ENCODE data around the gene C1orf35.
"Not testable (repeated sequence)": the region's sequence is repeated elsewhere in the genome, so short reads cannot be mapped to it uniquely, and the experiment has no call there.

C1orf35 gene

GRCh38 chr1:228120857-228121489, 17.8 kb upstream of the C1orf35 start:
- Histone ChIP-seq H3K27ac (ENCODE audit: low read depth, low read length) (no peak overlapping the region), H3K9ac (ENCODE audit: low read depth, low read length) (no peak overlapping the region), H3K4me1 (ENCODE audit: insufficient read depth, low read length) (no peaks in the 10 kb centered on the region), H3K27me3 (ENCODE audit: insufficient read depth, low read length) (peaks cover 26% of the 10 kb centered on the region), H3K36me3 (ENCODE audit: insufficient read depth, low read length) (no peaks in the 10 kb centered on the region), H3K4me3 (ENCODE audit: low read length) (no peak overlapping the region), H3K9me3 (ENCODE audit: insufficient read depth, low read depth, low read length) (peaks cover 36% of the 10 kb centered on the region)
- 85% methylated on average over 5 of the region's 5 CpGs for WGBS

- Histone ChIP-seq H3K9ac (ENCODE audit: low read depth, low read length) (no peak overlapping the region), H3K27ac (ENCODE audit: low read depth, low read length) (no peak overlapping the region), H3K36me3 (ENCODE audit: insufficient read depth, low read length) (no peaks in the 10 kb centered on the region), H3K27me3 (ENCODE audit: insufficient read depth, low read length) (peaks cover 22% of the 10 kb centered on the region), H3K9me3 (ENCODE audit: insufficient read depth, low read depth, low read length) (peaks cover 39% of the 10 kb centered on the region), H3K4me3 (ENCODE audit: low read length) (no peak overlapping the region), H3K4me1 (ENCODE audit: insufficient read depth, low read length) (no peaks in the 10 kb centered on the region)
- 91% methylated on average over 1 of the region's 1 CpG for WGBS
These were observed 17.2 kb upstream of the C1orf35 start for GRCh38 chr1:228120351-228120750.

- no peak overlapping the region for H3K9ac ChIP-seq (ENCODE audit: low read depth, low read length)
- no peak overlapping the region for H3K27ac ChIP-seq (ENCODE audit: low read depth, low read length)
- H3K4me3 ChIP-seq (ENCODE audit: low read length), result no peak overlapping the region
- H3K9me3 ChIP-seq (ENCODE audit: insufficient read depth, low read depth, low read length), result peaks cover 39% of the 10 kb centered on the region
- no peaks in the 10 kb centered on the region for H3K4me1 ChIP-seq (ENCODE audit: insufficient read depth, low read length)
- WGBS, result 76% methylated on average over 2 of the region's 2 CpGs
- H3K36me3 ChIP-seq (ENCODE audit: insufficient read depth, low read length), result no peaks in the 10 kb centered on the region
- H3K27me3 ChIP-seq (ENCODE audit: insufficient read depth, low read length), result peaks cover 8% of the 10 kb centered on the region; the same call in 1 of the 2 replicates
These were observed 14.9 kb upstream of the C1orf35 start for GRCh38 chr1:228118040-228118439.

GRCh38 chr1:228117335-228117734, 14.2 kb upstream of the C1orf35 start:
- Histone ChIP-seq H3K9me3 (ENCODE audit: insufficient read depth, low read depth, low read length) (peaks cover 39% of the 10 kb centered on the region), H3K27me3 (ENCODE audit: insufficient read depth, low read length) (peaks cover 2% of the 10 kb centered on the region; the same call in 1 of the 2 replicates), H3K4me3 (ENCODE audit: low read length) (no peak overlapping the region), H3K36me3 (ENCODE audit: insufficient read depth, low read length) (no peaks in the 10 kb centered on the region), H3K9ac (ENCODE audit: low read depth, low read length) (no peak overlapping the region), H3K27ac (ENCODE audit: low read depth, low read length) (no peak overlapping the region), H3K4me1 (ENCODE audit: insufficient read depth, low read length) (no peaks in the 10 kb centered on the region)
- 88% methylated on average over 3 of the region's 4 CpGs for WGBS

- Histone ChIP-seq H3K4me1 (ENCODE audit: insufficient read depth, low read length) (0 out of 2 replicates have a peak, but pooled peaks cover 5% of the 10 kb centered on the region), H3K9me3 (ENCODE audit: insufficient read depth, low read depth, low read length) (peaks cover 36% of the 10 kb centered on the region), H3K27me3 (ENCODE audit: insufficient read depth, low read length) (peaks cover 10% of the 10 kb centered on the region), H3K36me3 (ENCODE audit: insufficient read depth, low read length) (no peaks in the 10 kb centered on the region), H3K9ac (ENCODE audit: low read depth, low read length) (no peak overlapping the region), H3K27ac (ENCODE audit: low read depth, low read length) (no peak overlapping the region), H3K4me3 (ENCODE audit: low read length) (no peak overlapping the region)
- 88% methylated on average over 2 of the region's 3 CpGs for WGBS
These were observed 11.7 kb upstream of the C1orf35 start for GRCh38 chr1:228114827-228115226.

- H3K9ac ChIP-seq (ENCODE audit: low read depth, low read length), result no peak overlapping the region
- WGBS, result 88% methylated on average over 1 of the region's 1 CpG
- H3K4me3 ChIP-seq (ENCODE audit: low read length), result no peak overlapping the region
- H3K27ac ChIP-seq (ENCODE audit: low read depth, low read length), result no peak overlapping the region
- H3K9me3 ChIP-seq (ENCODE audit: insufficient read depth, low read depth, low read length), result peaks cover 14% of the 10 kb centered on the region
- peaks cover 13% of the 10 kb centered on the region for H3K27me3 ChIP-seq (ENCODE audit: insufficient read depth, low read length)
- H3K4me1 ChIP-seq (ENCODE audit: insufficient read depth, low read length), result 0 out of 2 replicates have a peak, but pooled peaks cover 5% of the 10 kb centered on the region
- H3K36me3 ChIP-seq (ENCODE audit: insufficient read depth, low read length), result no peaks in the 10 kb centered on the region
These were observed 9.5 kb upstream of the C1orf35 start for GRCh38 chr1:228112617-228113016.

- peaks cover 10% of the 10 kb centered on the region; the same call in 1 of the 2 replicates for H3K9me3 ChIP-seq (ENCODE audit: insufficient read depth, low read depth, low read length)
- H3K27me3 ChIP-seq (ENCODE audit: insufficient read depth, low read length), result peaks cover 13% of the 10 kb centered on the region
- 90% methylated on average over 7 of the region's 7 CpGs for WGBS
- no peak overlapping the region for H3K27ac ChIP-seq (ENCODE audit: low read depth, low read length)
- no peaks in the 10 kb centered on the region for H3K36me3 ChIP-seq (ENCODE audit: insufficient read depth, low read length)
- no peak overlapping the region for H3K4me3 ChIP-seq (ENCODE audit: low read length)
- 0 out of 2 replicates have a peak, but pooled peaks cover 5% of the 10 kb centered on the region for H3K4me1 ChIP-seq (ENCODE audit: insufficient read depth, low read length)
- H3K9ac ChIP-seq (ENCODE audit: low read depth, low read length), result no peak overlapping the region
These were observed 9.0 kb upstream of the C1orf35 start for GRCh38 chr1:228112167-228112566.

GRCh38 chr1:228111315-228111714, 8.2 kb upstream of the C1orf35 start:
- H3K27me3 ChIP-seq (ENCODE audit: insufficient read depth, low read length), result peaks cover 13% of the 10 kb centered on the region
- WGBS, result 98% methylated on average over 4 of the region's 6 CpGs
- H3K27ac ChIP-seq (ENCODE audit: low read depth, low read length); H3K36me3 ChIP-seq (ENCODE audit: insufficient read depth, low read length); H3K4me3 ChIP-seq (ENCODE audit: low read length); H3K9me3 ChIP-seq (ENCODE audit: insufficient read depth, low read depth, low read length); H3K4me1 ChIP-seq (ENCODE audit: insufficient read depth, low read length); H3K9ac ChIP-seq (ENCODE audit: low read depth, low read length): not testable (repeated sequence)

GRCh38 chr1:228110556-228110955, 7.4 kb upstream of the C1orf35 start:
- no peak overlapping the region for H3K27ac ChIP-seq (ENCODE audit: low read depth, low read length)
- H3K4me3 ChIP-seq (ENCODE audit: low read length), result no peak overlapping the region

GRCh38 chr1:228109962-228110488, 6.9 kb upstream of the C1orf35 start:
- 37% methylated on average over 15 of the region's 15 CpGs for WGBS
- Histone ChIP-seq H3K4me3 (ENCODE audit: low read length) (peak overlapping the region; percentile 87), H3K27ac (ENCODE audit: low read depth, low read length) (no peak overlapping the region), H3K9me3 (ENCODE audit: insufficient read depth, low read depth, low read length) (no peaks in the 10 kb centered on the region), H3K4me1 (ENCODE audit: insufficient read depth, low read length) (0 out of 2 replicates have a peak, but pooled peaks cover 5% of the 10 kb centered on the region), H3K27me3 (ENCODE audit: insufficient read depth, low read length) (peaks cover 13% of the 10 kb centered on the region), H3K36me3 (ENCODE audit: insufficient read depth, low read length) (peaks cover 16% of the 10 kb centered on the region), H3K9ac (ENCODE audit: low read depth, low read length) (peak overlapping the region; percentile 65)

More at GRCh38 chr1:228110556-228110955, 7.4 kb upstream of the C1orf35 start:
- no peak overlapping the region for H3K9ac ChIP-seq (ENCODE audit: low read depth, low read length)
- WGBS, result 93% methylated on average over 7 of the region's 7 CpGs
- H3K27me3 ChIP-seq (ENCODE audit: insufficient read depth, low read length), result peaks cover 13% of the 10 kb centered on the region
- H3K4me1 ChIP-seq (ENCODE audit: insufficient read depth, low read length), result 0 out of 2 replicates have a peak, but pooled peaks cover 5% of the 10 kb centered on the region
- H3K36me3 ChIP-seq (ENCODE audit: insufficient read depth, low read length), result peaks cover 16% of the 10 kb centered on the region
- H3K9me3 ChIP-seq (ENCODE audit: insufficient read depth, low read depth, low read length), result no peaks in the 10 kb centered on the region

- Histone ChIP-seq H3K9me3 (ENCODE audit: insufficient read depth, low read depth, low read length) (no peaks in the 10 kb centered on the region), H3K4me3 (ENCODE audit: low read length) (peak within 1 kb of the TSS; percentile 87), H3K27ac (ENCODE audit: low read depth, low read length) (peak within 1 kb of the TSS; percentile 66), H3K36me3 (ENCODE audit: insufficient read depth, low read length) (peaks cover 16% of the 10 kb centered on the region), H3K9ac (ENCODE audit: low read depth, low read length) (peak within 1 kb of the TSS; percentile 84), H3K4me1 (ENCODE audit: insufficient read depth, low read length) (0 out of 2 replicates have a peak, but pooled peaks cover 5% of the 10 kb centered on the region), H3K27me3 (ENCODE audit: insufficient read depth, low read length) (peaks cover 13% of the 10 kb centered on the region)
- 1% methylated on average over 66 of the region's 66 CpGs for WGBS
These were observed 6.2 kb upstream of the C1orf35 start, which contains the start of gene MRPL55 for GRCh38 chr1:228109073-228109961. Gene MRPL55 (minus strand): TSS chr1:228109299. CDS start chr1:228108260, 1,039 bp downstream.
